ENCODE measurements around the gene DDRGK1. TPM values are rescaled to one million over a fixed set of nuclear protein-coding genes. Genes with fewer than 3 reads are reported as not detected.
"Not testable (repeated sequence)": the region's sequence is repeated elsewhere in the genome, so short reads cannot be mapped to it uniquely, and the experiment has no call there.

Gene DDRGK1
- polyA plus RNA-seq, 4 donors: 45.7 to 57.7 (median 48.3) TPM

DNA sequence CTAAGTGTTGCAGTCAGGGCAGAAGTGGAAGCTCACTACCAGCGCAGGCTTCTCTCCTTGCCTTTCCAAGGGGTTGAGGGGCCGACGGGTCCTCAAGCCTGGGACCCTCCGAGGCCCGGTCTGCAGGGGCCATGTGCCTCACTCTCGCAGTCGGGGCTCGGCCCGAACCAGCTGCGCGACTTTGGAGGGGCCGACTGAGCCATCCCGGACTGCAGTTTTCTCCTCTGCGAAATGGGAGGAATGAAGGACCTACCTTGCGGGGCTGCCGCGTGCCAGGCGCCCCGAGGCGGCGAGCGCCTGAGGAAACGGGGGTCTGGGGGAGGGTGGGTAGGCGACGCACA is 36.8 kb downstream of the DDRGK1 start:
- DNase-seq (ENCODE audit: low read depth in 4 of 4, low spot score in 3 of 4): no peak

DNA sequence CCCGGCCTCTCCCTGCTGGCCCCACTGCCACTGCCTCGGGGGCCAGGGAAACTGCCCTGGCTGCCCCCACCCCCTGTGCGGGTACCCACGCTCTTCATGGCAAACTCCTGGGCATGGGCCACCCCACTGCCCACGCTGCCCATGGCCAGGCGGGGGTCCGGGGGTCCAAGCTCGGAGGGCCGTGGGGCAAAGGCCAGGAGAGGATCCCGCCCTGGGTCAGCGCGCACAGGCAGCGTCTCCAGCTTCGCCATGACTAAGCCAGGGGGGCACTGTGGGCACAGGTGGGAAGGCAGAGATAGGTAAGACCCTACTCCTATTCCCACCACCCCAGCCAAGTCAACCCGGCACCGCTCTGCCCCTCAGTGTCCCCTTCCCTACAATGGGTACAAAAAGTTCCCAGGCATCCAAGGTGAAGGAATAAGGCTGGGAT is 37.6 kb downstream of the DDRGK1 start:
- no peak for DNase-seq (ENCODE audit: low read depth in 4 of 4, low spot score in 3 of 4)

- DNase-seq (ENCODE audit: low read depth in 4 of 4, low spot score in 3 of 4): no peak
These were observed 38.1 kb downstream of the DDRGK1 start for GRCh38 chr20:3166338-3166912.

GRCh38 chr20:3165473-3166337 is 38.8 kb downstream of the DDRGK1 start:
- no peak for DNase-seq (ENCODE audit: low read depth in 4 of 4, low spot score in 3 of 4)

DNA sequence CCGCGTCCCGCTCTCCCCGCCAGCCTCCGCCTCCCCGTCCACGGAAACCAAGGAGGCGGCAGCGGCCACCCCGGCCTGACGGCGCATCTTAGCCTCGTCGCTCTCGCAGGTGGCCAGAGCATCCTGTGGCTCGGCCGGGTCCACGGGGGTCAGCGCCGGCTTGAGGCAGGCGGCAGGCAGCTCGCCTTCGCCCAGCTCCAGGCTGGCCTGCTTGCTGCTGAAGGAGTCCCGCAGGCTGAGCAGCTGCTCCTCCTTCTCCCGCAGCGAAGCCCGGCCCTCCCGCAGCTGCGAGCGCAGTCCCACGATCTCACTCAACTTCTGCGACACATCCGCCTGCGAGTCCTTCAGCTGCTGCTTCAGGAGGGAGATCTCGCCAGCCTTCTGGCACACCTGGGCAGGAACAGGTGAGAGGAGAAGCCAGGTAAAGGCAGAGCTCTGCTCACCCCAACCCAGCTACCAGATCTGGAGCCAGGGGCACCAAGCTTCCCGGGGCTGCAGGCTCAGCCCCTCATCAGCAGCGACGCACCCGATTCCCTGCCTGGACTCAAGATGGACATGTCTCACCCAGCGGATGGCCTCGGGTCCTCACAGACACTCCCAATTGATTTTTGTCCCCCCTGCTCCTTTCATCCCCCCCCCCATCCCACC is 39.6 kb downstream of the DDRGK1 start:
- DNase-seq (ENCODE audit: low read depth in 4 of 4, low spot score in 3 of 4): no peak

GRCh38 chr20:3164043-3164762 is 40.3 kb downstream of the DDRGK1 start:
- DNase-seq (ENCODE audit: low read depth in 4 of 4, low spot score in 3 of 4): no peak

- DNase-seq (ENCODE audit: low read depth in 4 of 4, low spot score in 3 of 4): no peak
These were observed 41.1 kb downstream of the DDRGK1 start for GRCh38 chr20:3163099-3164042.

- no peak for DNase-seq (ENCODE audit: low read depth in 4 of 4, low spot score in 3 of 4)
These were observed 42.3 kb downstream of the DDRGK1 start for GRCh38 chr20:3162080-3162611.

GRCh38 chr20:3161316-3162079 is 43.0 kb downstream of the DDRGK1 start:
- no peak for DNase-seq (ENCODE audit: low read depth in 4 of 4, low spot score in 3 of 4)

- DNase-seq (ENCODE audit: low read depth in 4 of 4, low spot score in 3 of 4): no peak
These were observed 44.1 kb downstream of the DDRGK1 start for GRCh38 chr20:3160418-3160817.

DNA sequence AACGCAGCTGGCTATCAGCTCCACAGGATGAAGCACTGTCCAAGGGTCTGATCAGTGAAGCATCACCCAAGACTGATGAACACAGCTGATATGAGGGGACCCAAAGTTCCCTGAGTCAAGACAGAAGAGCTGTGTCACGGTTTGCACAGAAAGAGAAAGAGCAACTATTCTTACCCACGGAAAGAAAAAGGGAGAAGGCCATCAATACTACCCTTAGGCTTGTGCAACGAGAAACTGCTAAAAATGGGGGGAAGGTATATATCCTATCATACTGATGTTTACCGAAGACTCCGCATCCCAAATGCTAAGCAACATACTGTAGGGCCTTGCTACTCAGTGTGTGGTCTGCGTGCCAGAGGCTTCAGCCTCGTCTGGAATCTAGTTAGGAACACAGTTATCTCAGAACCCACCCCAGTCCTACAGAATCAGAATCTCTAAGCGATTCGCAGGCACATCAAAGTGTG is 45.5 kb downstream of the DDRGK1 start:
- DNase-seq (ENCODE audit: low read depth in 4 of 4, low spot score in 3 of 4): no peak

DNA sequence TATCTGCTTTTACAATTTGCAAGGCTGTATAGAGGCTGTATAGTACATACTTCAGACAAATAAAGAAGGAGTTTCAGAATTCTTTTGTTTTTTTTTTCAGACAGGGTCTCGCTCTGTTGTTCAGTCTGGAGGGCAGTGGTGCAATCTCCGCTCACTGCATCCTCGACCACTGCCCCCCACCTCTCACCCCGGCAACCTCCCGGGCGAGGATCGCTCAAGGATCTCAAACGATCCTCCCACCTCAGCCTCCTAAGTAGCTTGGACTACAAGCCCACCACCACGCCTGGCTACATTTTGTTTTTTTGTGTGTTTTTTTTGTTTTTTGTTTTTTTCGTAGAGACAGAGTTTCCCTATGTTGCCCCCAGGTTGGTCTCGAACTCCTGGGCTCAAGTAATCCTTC is 46.7 kb downstream of the DDRGK1 start:
- DNase-seq (ENCODE audit: low read depth in 4 of 4, low spot score in 3 of 4): no peak

- DNase-seq (ENCODE audit: low read depth in 4 of 4, low spot score in 3 of 4): no peak
These were observed 47.5 kb downstream of the DDRGK1 start for GRCh38 chr20:3156811-3157619.

GRCh38 chr20:3152057-3152644 is 52.3 kb downstream of the DDRGK1 start:
- DNase-seq (ENCODE audit: low read depth in 4 of 4, low spot score in 3 of 4): not testable (repeated sequence)

DNA sequence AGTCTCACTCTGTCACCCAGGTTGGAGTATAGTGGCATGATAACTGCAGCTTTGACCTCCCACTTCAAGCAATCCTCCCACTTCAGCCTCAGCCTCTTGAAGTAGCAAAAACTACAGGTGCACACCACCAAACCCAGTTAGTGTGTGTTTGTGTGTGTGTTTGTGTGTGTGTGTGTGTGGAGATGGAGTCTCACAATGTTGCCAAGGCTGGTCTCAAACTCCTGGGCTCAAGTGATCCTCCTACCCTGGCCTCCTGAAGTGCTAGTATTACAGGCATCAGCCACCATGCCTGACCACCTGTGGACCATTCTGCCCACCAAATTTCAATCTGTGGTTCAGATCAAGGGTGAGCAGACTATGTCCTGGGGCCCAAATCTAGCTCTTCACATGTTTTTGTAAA is 53.6 kb downstream of the DDRGK1 start:
- DNase-seq (ENCODE audit: low read depth in 4 of 4, low spot score in 3 of 4): no peak

DNA sequence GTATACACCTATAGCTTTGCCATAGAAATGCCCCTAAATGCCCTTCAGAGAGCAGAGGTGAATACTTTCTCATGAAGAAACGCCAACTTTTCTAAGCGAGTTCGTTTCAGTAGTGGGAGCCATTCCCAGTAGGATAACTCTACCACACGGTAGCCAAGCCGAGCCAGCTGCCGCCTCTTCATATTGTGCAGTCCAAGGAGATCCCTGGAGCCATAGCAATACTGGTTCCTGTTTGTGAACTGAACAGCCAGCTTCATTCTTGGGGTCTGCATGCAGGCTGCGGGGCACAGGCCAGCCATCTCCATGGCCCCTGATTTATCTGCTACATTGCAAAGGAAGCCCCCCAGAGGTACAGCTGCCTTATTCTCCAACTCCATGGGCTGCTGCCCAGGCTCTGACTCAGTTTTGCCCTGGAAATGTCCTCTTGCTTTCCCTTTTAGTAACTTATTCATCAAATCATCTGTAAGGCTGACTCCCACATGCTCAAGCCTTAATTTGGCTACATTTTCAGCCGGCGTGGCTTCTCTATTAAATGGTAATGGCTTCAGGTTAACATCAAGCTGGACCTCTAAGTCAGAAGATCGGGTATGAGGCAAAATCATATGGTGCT is 57.6 kb downstream of the DDRGK1 start:
- no peak for DNase-seq (ENCODE audit: low read depth in 4 of 4, low spot score in 3 of 4)

GRCh38 chr20:3141757-3142156 is 62.7 kb downstream of the DDRGK1 start:
- DNase-seq (ENCODE audit: low read depth in 4 of 4, low spot score in 3 of 4): no peak

Measured in right renal pelvis (tissue), 4 donors.